A549 (cell line): Measurements from ENCODE around the gene ENTPD8. TPM values are rescaled to one million over a fixed set of nuclear protein-coding genes. Genes with fewer than 3 reads are reported as not detected.

Experiments used
- ATAC-seq, 2 experiments: fragments of 200-7000 bp in 1 of 2; fragments of >200 bp in 1 of 2; cut with Nextera tagmentation in 1 of 2; cut with Tn5 transposase in 1 of 2; 3 replicates each; pipeline versions ENCODE4 v1.8.0 to v1.9.1; 2018 to 2020; ENCODE audit warnings: mild to moderate bottlenecking in 1 of 2, moderate library complexity in 1 of 2
- CTCF ChIA-PET: fragments of 300-600 bp; sonication (Branson Sonifier 250); formaldehyde crosslinking; extraction: SDS; loops from one replicate; lab custom pipeline; 2021; ENCODE audit warnings: antibody characterized with exemption, inconsistent platforms; lab: Yijun Ruan, JAX
- POLR2A ChIA-PET: fragments of 350-600 bp; formaldehyde crosslinking; extraction: SDS; loops from one replicate; lab custom pipeline; 2021; ENCODE audit warnings: antibody characterized with exemption, inconsistent platforms; lab: Yijun Ruan, JAX
- DNase-seq, 2 experiments: peaks; one replicate each; pipeline versions ENCODE4 v3.0.0 to v3.0.0-alpha.2; 2011 to 2016; ENCODE audit warnings: low read depth in 1 of 2, low spot score in 1 of 2
- FAIRE-seq: peaks from 2 replicates; lab custom pipeline; 2011; peaks lifted over from hg19 to GRCh38; lab: Jason Lieb, UNC
- H3K27ac ChIP-seq, 2 experiments: fragments of >200 bp; sonication (Bioruptor Twin); formaldehyde crosslinking; 3 replicates each; pipeline ENCODE4 v1.5.1; 2016 to 2017
- H3K4me1 ChIP-seq: fragments of >200 bp; sonication (Bioruptor Twin); formaldehyde crosslinking; 3 replicates; pipeline ENCODE4 v1.6.1; 2016
- H3K4me2 ChIP-seq: fragments of >200 bp; sonication (Bioruptor Twin); formaldehyde crosslinking; 3 replicates; pipeline ENCODE4 v1.6.1; 2016
- H3K4me3 ChIP-seq: fragments of >200 bp; sonication (Bioruptor Twin); formaldehyde crosslinking; 3 replicates; pipeline ENCODE4 v1.5.1; 2016
- H3K9me3 ChIP-seq: fragments of >200 bp; sonication (Bioruptor Twin); formaldehyde crosslinking; 3 replicates; pipeline ENCODE4 v1.6.1; 2016
- BHLHE40 ChIP-seq: IDR thresholded peaks from 2 replicates; pipeline ENCODE4 v1.6.1; 2012; ENCODE audit warnings: low read depth, low read length, inconsistent platforms
- CEBPB ChIP-seq, 2 experiments: fragments of >200 bp in 1 of 2; sonication (Bioruptor Twin) in 1 of 2; formaldehyde crosslinking in 1 of 2; IDR thresholded peaks; 2 replicates each; pipeline ENCODE4 v1.6.1; 2012 to 2016
- E2F6 ChIP-seq: IDR thresholded peaks from 2 replicates; pipeline ENCODE4 v1.6.1; 2012; ENCODE audit warnings: low read depth, borderline replicate concordance
- EHMT2 ChIP-seq: fragments of 200-600 bp; sonication (generic); IDR thresholded peaks from 2 replicates; pipeline ENCODE4 v1.6.1; 2016; ENCODE audit warnings: antibody characterized with exemption, low read depth, mild to moderate bottlenecking, moderate library complexity
- ELK1 ChIP-seq: fragments of 150-350 bp; IDR thresholded peaks from 2 replicates; pipeline ENCODE4 v1.6.1; 2014; ENCODE audit warnings: low read depth, mild to moderate bottlenecking, low read length
- HOXA7 ChIP-seq: fragments of 250-450 bp; sonication (Bioruptor Pico); IDR thresholded peaks from 2 replicates; pipeline ENCODE4 v1.5.0; 2020; ENCODE audit warnings: mild to moderate bottlenecking, moderate library complexity
- HOXB13 ChIP-seq: fragments of 250-450 bp; sonication (Bioruptor Pico); IDR thresholded peaks from 2 replicates; pipeline ENCODE4 v1.5.0; 2020; ENCODE audit warnings: low read depth, mild to moderate bottlenecking, moderate library complexity
- HOXB5 ChIP-seq: fragments of 250-450 bp; sonication (Bioruptor Pico); IDR thresholded peaks from 2 replicates; pipeline ENCODE4 v1.5.0; 2020; ENCODE audit warnings: mild to moderate bottlenecking, moderate library complexity
- JUNB ChIP-seq: fragments of >200 bp; sonication (Bioruptor Twin); formaldehyde crosslinking; IDR thresholded peaks from 2 replicates; pipeline ENCODE4 v1.6.1; 2016
- MAFK ChIP-seq: fragments of 450-650 bp; IDR thresholded peaks from 2 replicates; pipeline ENCODE4 v1.6.1; 2014; ENCODE audit not compliant: partially characterized antibody
- MAZ ChIP-seq: fragments of 150-350 bp; IDR thresholded peaks from 2 replicates; pipeline ENCODE4 v1.6.1; 2014; ENCODE audit warnings: antibody characterized with exemption, low read depth, low read length, borderline replicate concordance
- NR3C1 ChIP-seq: fragments of >200 bp; sonication (Bioruptor Twin); formaldehyde crosslinking; IDR thresholded peaks from 3 replicates; pipeline ENCODE4 v1.6.1; 2017
- PHF8 ChIP-seq: fragments of 200-600 bp; sonication (generic); IDR thresholded peaks from 2 replicates; pipeline ENCODE4 v1.6.1; 2016; ENCODE audit warnings: low read depth, mild to moderate bottlenecking, antibody characterized with exemption, moderate library complexity, borderline replicate concordance
- POLR2A ChIP-seq: IDR thresholded peaks from 2 replicates; pipeline ENCODE4 v1.6.1; 2012; ENCODE audit warnings: mild to moderate bottlenecking, low read length
- POLR2AphosphoS2 ChIP-seq: conservative IDR thresholded peaks from 2 replicates; pipeline ENCODE4 v1.6.1; 2012; ENCODE audit warnings: low read length, improper control_type of control experiment, inconsistent platforms
- RAD21 ChIP-seq, 2 experiments: fragments of >200 bp in 1 of 2; sonication (Bioruptor Twin) in 1 of 2; formaldehyde crosslinking in 1 of 2; IDR thresholded peaks in 1 of 2; conservative IDR thresholded peaks in 1 of 2; 2 replicates in 1 of 2; 3 replicates in 1 of 2; pipeline ENCODE4 v1.6.1; 2012 to 2018; ENCODE audit warnings: inconsistent platforms in 1 of 2
- RCOR1 ChIP-seq: fragments of 150-350 bp; IDR thresholded peaks from 2 replicates; pipeline ENCODE4 v1.6.1; 2014; ENCODE audit warnings: antibody characterized with exemption, low read length, low read depth
- RNF2 ChIP-seq: fragments of 200-600 bp; sonication (generic); IDR thresholded peaks from 2 replicates; pipeline ENCODE4 v1.6.1; 2016; ENCODE audit warnings: low read depth, mild to moderate bottlenecking, antibody characterized with exemption, moderate library complexity, borderline replicate concordance
- SREBF2 ChIP-seq: fragments of 450-650 bp; IDR thresholded peaks from 2 replicates; pipeline ENCODE4 v1.6.1; 2014; ENCODE audit warnings: mild to moderate bottlenecking, moderate library complexity
- TFCP2L1 ChIP-seq: fragments of 250-450 bp; sonication (Bioruptor Pico); IDR thresholded peaks from 2 replicates; pipeline ENCODE4 v1.5.0; 2021; ENCODE audit warnings: mild to moderate bottlenecking
- ZFP36 ChIP-seq: fragments of 450-650 bp; IDR thresholded peaks from 2 replicates; pipeline ENCODE4 v1.6.1; 2014; ENCODE audit warnings: borderline replicate concordance; ENCODE audit not compliant: partially characterized antibody
- WGBS: methylation state at CpG from one replicate; pipeline ENCODE4 v1.1.6; 2017; ENCODE audit errors: missing lambda C conversion rate; 5-methylcytosine and 5-hydroxymethylcytosine counted together
- polyA plus RNA-seq, 4 experiments: library from polyadenylated mRNA; depleted of rRNA in 3 of 4; stranded (reverse); fragments of >200 nt; fragmentation: RNase III in 1 of 4; extraction: RNeasy Plus Mini Kit Qiagen cat#74134 plus additional on column Dnase treatment in 1 of 4; gene quantifications; 2 replicates in 3 of 4; 3 replicates in 1 of 4; pipeline ENCODE4 v1.2.3, GENCODE V29; 2011 to 2017
- TF ChIP-seq, protein P1 (sequence below): fragments of >200 bp; sonication (Bioruptor Twin); formaldehyde crosslinking; IDR thresholded peaks from 3 replicates; pipeline ENCODE4 v1.5.1; 2016

ENTPD8 gene
- polyA plus RNA-seq, 2 of the 4 experiments (the other 2 are of a cell fraction), result 0.18 to 0.36 TPM

DNA sequence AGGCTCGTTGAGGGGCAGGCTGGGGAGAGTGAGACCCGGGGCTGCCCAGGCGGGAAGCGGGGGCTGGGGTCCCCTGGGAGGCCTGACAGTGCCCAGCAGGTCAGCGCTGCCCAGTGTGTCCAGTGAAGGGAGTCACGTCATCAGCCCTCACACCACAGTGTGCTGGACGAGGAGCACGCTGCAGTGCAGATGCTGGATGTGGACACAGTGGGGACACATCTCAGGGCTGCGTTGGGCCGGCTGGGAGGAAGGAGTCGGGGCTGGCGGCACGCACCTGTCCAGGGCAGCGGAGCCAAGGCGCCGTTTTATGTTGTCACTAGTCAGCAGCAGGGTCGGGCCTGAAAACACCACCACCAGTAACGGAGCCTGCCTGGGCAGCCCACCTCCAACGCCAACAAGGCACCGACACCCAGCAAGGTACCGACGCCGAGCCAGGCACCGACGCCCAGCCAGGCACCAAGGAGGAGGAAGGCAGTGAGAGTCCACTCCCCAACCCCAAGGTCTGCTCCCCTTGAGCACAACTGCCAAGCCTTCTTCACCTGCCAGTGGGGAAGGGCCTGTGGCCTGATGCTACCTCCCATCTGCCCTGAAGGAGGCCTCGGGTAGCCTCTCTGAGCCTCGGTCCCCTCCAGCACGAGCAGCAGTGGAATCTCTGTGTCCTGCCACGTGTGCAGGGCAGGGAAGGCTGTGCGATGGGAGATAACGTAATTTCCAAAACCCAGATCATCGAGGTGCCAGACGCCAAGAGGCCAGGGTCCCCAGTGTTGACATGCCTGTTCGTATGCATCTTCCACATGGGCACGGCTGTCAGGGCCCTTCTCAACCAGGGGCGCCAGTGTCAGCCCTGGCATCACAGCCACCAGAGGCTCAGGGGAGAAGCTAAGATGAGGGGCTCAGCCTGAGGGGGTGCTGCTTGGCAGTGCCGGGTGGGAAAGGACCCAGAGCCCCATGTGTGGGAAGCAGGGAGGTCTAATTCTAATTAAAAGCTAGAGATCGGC is 39.8 kb upstream of the ENTPD8 start:
- no peak for ATAC-seq
- no peak overlapping the region for H3K4me2 ChIP-seq
- peak overlapping the region in 1 of 2 experiments; percentile 84; a peak in 3 of 6 replicates for H3K27ac ChIP-seq
- POLR2A ChIA-PET, result no interaction called here
- H3K4me1 ChIP-seq, result peaks cover 11% of the 10 kb centered on the region
- DNase-seq, result no peak
- 94% methylated on average over 34 of the region's 38 CpGs for WGBS
- no peak for FAIRE-seq
- no peak overlapping the region for H3K4me3 ChIP-seq
- TF ChIP-seq BHLHE40 (no peak), POLR2A (no peak), JUNB (no peak), RNF2 (no peak), PHF8 (no peak), NR3C1 (no peak), HOXB13 (CRISPR knock-in tag) (no peak), POLR2AphosphoS2 (no peak), HOXA7 (no peak), RCOR1 (no peak), EHMT2 (no peak), HOXB5 (CRISPR knock-in tag) (no peak), SREBF2 (no peak)
- H3K9me3 ChIP-seq, result peaks cover 6% of the 10 kb centered on the region; the same call in 2 of the 3 replicates
- CTCF ChIA-PET, result interaction anchor here (1.1 to 1.9 kb wide), 6 partner anchors 11 to 57 kb away, joined by 3 to 4 read pairs (median 4); no protein-coding TSS in a partner anchor

DNA sequence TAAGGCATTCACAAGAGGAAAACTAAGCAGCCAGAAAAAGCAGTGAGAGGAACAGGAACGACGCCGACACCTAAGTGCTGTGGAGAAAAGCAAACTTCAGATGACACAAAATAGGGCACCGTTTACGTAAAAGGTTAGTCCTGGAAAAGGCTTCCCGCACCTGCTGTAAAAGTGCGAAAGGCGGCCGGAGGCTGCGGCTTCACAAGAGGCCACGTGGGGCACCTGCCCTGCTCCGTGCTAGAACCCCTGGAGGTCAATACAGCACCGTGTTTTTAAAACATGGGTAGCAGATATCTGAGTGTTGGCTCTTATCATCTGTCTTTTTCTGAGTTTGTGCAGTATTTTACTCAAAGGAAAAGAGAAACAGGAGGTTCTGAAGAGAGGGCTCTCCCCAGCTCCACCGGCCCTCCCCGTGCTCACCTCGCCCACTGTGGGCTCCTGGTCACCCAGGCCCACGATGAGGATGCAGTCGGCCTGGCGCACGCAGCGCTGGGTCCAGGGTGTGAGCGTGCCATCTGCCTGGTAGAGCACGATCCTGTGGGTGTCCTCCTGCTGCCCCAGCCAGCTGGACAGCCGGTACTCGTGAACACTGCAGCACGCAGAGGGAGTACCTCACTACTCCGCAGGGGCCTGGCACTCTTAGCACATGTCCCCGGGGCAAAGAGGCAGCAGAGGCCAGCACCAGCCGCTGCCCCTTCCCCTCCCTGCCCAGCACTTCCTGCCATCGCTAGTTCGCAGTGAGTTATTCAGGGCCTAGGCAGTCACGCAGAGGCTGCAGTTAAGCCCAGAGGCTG is 38.9 kb upstream of the ENTPD8 start:
- peak overlapping the region in 1 of 2 experiments; percentile 84; a peak in 1 of 6 replicates for H3K27ac ChIP-seq
- TF ChIP-seq ELK1 (no peak), ZFP36 (no peak), PHF8 (no peak), MAFK (no peak)
- H3K9me3 ChIP-seq, result peaks cover 15% of the 10 kb centered on the region
- POLR2A ChIA-PET, result no interaction called here
- WGBS, result 82% methylated on average over 20 of the region's 32 CpGs
- H3K4me2 ChIP-seq, result no peak overlapping the region
- DNase-seq (no peak), FAIRE-seq (no peak), ATAC-seq (peak in 1 of 2 experiments; percentile 11; a peak in 3 of 6 replicates)
- H3K4me3 ChIP-seq, result no peak overlapping the region
- CTCF ChIA-PET, result interaction anchor here (1.2 kb wide), 1 partner anchor 17 kb away, joined by 3 read pairs; no protein-coding TSS in a partner anchor
- peaks cover 11% of the 10 kb centered on the region for H3K4me1 ChIP-seq

DNA sequence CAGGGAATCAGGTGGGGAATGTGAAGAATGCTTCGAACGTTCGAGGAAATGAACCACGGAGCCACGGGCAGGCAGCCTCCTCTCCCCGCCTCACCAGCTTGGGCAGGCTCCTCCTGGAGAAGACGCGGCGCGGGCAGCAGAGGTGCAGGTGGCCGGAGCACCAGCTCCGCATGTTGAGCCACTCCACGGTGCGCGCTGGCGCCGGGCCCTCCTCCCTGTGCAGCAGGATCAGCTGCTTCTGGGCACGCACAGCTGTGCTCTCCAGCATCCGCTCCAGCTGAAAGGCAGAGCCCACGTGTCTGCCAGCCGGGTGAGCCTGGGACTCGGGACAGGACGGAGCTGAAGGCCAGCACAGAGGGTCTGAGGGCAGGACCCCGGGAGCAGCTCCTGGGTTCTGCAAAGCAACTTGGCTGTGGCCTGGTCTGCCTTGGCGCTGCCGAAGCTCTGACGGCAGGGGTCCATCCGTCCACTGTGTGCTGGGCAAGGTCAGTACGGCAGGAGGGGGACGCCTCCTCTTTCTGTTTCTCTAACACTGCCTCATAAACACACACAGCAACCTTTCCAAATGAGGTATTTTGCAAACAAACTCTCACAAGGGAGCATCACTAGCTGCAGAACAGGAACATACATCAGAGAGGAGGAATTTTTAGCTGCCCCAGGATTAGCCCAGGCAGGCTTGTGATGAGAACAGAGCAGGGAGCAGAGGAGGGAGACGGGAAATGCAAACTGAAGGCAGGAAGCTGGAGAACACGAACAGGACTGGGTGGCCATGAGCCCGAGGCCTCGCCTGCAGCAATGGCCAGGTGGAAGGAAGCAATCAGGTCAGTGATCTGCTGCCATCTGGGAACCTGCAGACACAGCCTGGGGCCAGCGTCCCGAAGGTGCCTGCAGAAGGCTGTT is 38.1 kb upstream of the ENTPD8 start:
- no peak for TF ChIP-seq MAZ
- no peak for TF ChIP-seq E2F6
- no peak for TF ChIP-seq HOXB5 (CRISPR knock-in tag)
- no peak for TF ChIP-seq ZFP36
- TF ChIP-seq SREBF2, result no peak
- no peak for TF ChIP-seq CEBPB (IDR thresholded peaks at IDR 0.05)
- TF ChIP-seq TFCP2L1 (CRISPR knock-in tag), result no peak
- no peak for TF ChIP-seq ELK1
- no peak for TF ChIP-seq RAD21 (conservative IDR thresholded peaks at IDR 0.05 in 1 of 2, IDR thresholded peaks at IDR 0.05 in 1 of 2)
- TF ChIP-seq, protein P1, sequence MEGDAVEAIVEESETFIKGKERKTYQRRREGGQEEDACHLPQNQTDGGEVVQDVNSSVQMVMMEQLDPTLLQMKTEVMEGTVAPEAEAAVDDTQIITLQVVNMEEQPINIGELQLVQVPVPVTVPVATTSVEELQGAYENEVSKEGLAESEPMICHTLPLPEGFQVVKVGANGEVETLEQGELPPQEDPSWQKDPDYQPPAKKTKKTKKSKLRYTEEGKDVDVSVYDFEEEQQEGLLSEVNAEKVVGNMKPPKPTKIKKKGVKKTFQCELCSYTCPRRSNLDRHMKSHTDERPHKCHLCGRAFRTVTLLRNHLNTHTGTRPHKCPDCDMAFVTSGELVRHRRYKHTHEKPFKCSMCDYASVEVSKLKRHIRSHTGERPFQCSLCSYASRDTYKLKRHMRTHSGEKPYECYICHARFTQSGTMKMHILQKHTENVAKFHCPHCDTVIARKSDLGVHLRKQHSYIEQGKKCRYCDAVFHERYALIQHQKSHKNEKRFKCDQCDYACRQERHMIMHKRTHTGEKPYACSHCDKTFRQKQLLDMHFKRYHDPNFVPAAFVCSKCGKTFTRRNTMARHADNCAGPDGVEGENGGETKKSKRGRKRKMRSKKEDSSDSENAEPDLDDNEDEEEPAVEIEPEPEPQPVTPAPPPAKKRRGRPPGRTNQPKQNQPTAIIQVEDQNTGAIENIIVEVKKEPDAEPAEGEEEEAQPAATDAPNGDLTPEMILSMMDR, result no peak
- no peak for TF ChIP-seq POLR2A
- H3K27ac ChIP-seq, result no peak overlapping the region
- ATAC-seq (no peak; a peak in 1 of 6 replicates), FAIRE-seq (no peak), DNase-seq (no peak)
- WGBS, result 83% methylated on average over 35 of the region's 36 CpGs
- no peak overlapping the region for H3K4me2 ChIP-seq
- CTCF ChIA-PET, result interaction anchor here (0.8 to 1.7 kb wide), 4 partner anchors 9 to 34 kb away, joined by 3 to 6 read pairs (median 3); no protein-coding TSS in a partner anchor
- H3K4me1 ChIP-seq, result peaks cover 11% of the 10 kb centered on the region
- POLR2A ChIA-PET, result no interaction called here
- peaks cover 17% of the 10 kb centered on the region for H3K9me3 ChIP-seq
- no peak overlapping the region for H3K4me3 ChIP-seq
